ENCODE data around the gene CRYGS.

GRCh38 chr3:186492385-186492984 is 51.7 kb downstream of the CRYGS start:
- TF ChIP-seq, protein P1, sequence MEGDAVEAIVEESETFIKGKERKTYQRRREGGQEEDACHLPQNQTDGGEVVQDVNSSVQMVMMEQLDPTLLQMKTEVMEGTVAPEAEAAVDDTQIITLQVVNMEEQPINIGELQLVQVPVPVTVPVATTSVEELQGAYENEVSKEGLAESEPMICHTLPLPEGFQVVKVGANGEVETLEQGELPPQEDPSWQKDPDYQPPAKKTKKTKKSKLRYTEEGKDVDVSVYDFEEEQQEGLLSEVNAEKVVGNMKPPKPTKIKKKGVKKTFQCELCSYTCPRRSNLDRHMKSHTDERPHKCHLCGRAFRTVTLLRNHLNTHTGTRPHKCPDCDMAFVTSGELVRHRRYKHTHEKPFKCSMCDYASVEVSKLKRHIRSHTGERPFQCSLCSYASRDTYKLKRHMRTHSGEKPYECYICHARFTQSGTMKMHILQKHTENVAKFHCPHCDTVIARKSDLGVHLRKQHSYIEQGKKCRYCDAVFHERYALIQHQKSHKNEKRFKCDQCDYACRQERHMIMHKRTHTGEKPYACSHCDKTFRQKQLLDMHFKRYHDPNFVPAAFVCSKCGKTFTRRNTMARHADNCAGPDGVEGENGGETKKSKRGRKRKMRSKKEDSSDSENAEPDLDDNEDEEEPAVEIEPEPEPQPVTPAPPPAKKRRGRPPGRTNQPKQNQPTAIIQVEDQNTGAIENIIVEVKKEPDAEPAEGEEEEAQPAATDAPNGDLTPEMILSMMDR (tag by site-specific recombination; IDR thresholded peaks at IDR 0.05): no peak
- no peak for TF ChIP-seq KLF9 (tag by site-specific recombination; IDR thresholded peaks at IDR 0.05; ENCODE audit: low read depth)
- no peak for TF ChIP-seq ATF2 (tag by site-specific recombination; IDR thresholded peaks at IDR 0.05; ENCODE audit: low read depth)
- no peak for TF ChIP-seq ZNF24 (tag by site-specific recombination; IDR thresholded peaks at IDR 0.05)
- TF ChIP-seq, protein P2, sequence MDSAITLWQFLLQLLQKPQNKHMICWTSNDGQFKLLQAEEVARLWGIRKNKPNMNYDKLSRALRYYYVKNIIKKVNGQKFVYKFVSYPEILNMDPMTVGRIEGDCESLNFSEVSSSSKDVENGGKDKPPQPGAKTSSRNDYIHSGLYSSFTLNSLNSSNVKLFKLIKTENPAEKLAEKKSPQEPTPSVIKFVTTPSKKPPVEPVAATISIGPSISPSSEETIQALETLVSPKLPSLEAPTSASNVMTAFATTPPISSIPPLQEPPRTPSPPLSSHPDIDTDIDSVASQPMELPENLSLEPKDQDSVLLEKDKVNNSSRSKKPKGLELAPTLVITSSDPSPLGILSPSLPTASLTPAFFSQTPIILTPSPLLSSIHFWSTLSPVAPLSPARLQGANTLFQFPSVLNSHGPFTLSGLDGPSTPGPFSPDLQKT (IDR thresholded peaks at IDR 0.05; ENCODE audit: borderline replicate concordance, low read depth, low read length): no peak
- no peak for TF ChIP-seq ZNF175 (tag by site-specific recombination; IDR thresholded peaks at IDR 0.05)
- TF ChIP-seq, protein P3, sequence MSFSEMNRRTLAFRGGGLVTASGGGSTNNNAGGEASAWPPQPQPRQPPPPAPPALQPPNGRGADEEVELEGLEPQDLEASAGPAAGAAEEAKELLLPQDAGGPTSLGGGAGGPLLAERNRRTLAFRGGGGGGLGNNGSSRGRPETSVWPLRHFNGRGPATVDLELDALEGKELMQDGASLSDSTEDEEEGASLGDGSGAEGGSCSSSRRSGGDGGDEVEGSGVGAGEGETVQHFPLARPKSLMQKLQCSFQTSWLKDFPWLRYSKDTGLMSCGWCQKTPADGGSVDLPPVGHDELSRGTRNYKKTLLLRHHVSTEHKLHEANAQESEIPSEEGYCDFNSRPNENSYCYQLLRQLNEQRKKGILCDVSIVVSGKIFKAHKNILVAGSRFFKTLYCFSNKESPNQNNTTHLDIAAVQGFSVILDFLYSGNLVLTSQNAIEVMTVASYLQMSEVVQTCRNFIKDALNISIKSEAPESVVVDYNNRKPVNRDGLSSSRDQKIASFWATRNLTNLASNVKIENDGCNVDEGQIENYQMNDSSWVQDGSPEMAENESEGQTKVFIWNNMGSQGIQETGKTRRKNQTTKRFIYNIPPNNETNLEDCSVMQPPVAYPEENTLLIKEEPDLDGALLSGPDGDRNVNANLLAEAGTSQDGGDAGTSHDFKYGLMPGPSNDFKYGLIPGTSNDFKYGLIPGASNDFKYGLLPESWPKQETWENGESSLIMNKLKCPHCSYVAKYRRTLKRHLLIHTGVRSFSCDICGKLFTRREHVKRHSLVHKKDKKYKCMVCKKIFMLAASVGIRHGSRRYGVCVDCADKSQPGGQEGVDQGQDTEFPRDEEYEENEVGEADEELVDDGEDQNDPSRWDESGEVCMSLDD (tag by site-specific recombination; IDR thresholded peaks at IDR 0.05): no peak
- no peak for TF ChIP-seq ZNF274 (IDR thresholded peaks at IDR 0.05; ENCODE audit: low read length)
- no peak for TF ChIP-seq ZNF274 (tag by site-specific recombination; IDR thresholded peaks at IDR 0.05; ENCODE audit: borderline replicate concordance)
- TF ChIP-seq, protein P4, sequence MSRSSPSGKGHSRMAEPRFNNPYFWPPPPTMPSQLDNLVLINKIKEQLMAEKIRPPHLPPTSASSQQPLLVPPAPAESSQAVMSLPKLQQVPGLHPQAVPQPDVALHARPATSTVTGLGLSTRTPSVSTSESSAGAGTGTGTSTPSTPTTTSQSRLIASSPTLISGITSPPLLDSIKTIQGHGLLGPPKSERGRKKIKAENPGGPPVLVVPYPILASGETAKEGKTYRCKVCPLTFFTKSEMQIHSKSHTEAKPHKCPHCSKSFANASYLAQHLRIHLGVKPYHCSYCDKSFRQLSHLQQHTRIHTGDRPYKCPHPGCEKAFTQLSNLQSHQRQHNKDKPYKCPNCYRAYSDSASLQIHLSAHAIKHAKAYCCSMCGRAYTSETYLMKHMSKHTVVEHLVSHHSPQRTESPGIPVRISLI (tag by site-specific recombination; IDR thresholded peaks at IDR 0.05): no peak
- TF ChIP-seq ZNF658 (tag by site-specific recombination; IDR thresholded peaks at IDR 0.05): no peak
- TF ChIP-seq ZNF350 (tag by site-specific recombination; IDR thresholded peaks at IDR 0.05): no peak
- no peak for TF ChIP-seq ZNF558 (tag by site-specific recombination; IDR thresholded peaks at IDR 0.05)
- TF ChIP-seq ZNF660 (tag by site-specific recombination; IDR thresholded peaks at IDR 0.05): no peak
- TF ChIP-seq ZNF571 (tag by site-specific recombination; IDR thresholded peaks at IDR 0.05): no peak
